GM18502 (cell line): ENCODE results near the gene BSN.
"Not testable (repeated sequence)": the region's sequence is repeated elsewhere in the genome, so short reads cannot be mapped to it uniquely, and the experiment has no call there.

Experiments used
- ATAC-seq: cut with Tn5 transposase; IDR thresholded peaks from one replicate; pipeline ENCODE4 v1.9.1; 2021; ENCODE audit warnings: mild to moderate bottlenecking; ENCODE audit not compliant: unreplicated experiment, poor library complexity

BSN gene

DNA sequence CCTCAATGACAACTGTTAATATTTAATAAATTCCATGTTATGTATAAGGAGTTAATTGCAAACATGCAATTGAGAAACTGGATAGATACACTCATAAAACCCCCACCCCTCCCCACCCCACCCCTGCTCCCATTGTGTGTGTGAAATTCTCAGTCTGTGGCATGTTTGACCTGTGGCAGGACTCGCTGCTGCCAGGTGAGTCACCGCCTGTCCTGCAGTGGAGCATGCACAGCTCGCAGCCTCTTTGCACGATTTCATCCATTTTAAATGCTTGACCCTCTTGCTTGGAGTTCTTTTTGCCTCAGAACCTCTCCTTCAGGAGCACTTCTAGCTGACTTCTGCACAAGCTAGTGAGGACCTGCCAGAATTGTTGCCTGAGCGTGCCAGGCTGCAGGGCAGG, 114.6 kb downstream of the BSN start:
- no peak for ATAC-seq

DNA sequence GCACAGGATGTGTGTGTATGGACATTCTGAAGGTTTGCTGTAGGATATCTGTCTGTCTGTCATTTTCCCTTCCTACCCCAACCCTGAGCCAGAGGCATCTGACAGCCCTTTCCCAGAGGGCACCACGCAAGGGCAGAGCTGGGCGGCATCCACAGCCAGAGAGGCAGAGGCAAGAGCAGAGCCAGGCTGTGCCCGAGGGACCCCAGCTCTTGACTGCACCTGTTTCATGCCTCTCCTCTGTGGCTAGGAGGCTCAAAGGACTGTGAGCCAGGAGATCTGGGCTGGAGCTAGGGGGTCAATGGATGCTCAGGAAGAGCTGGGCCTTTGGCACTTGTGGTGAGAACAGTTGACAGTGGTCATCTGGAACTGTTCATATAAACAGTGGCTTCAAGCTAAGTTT, 115.1 kb downstream of the BSN start:
- ATAC-seq = no peak

DNA sequence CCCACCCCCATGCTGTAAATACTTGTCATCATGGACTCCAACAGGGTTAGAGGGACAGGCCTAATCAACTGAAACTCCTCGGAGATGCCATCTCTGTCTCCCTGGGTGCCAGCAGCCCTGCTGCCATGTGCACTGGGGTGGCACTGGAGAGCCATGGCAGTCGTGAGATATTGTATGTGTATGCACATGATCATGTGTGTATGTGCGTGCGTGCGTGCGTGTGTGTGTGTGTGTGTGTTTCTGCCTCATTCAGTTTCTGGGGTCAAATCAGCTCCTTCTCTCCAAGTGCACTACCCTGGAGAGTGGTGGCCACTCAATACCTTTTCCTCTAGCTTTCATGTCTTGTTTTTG, 116.6 kb downstream of the BSN start:
- no peak for ATAC-seq

DNA sequence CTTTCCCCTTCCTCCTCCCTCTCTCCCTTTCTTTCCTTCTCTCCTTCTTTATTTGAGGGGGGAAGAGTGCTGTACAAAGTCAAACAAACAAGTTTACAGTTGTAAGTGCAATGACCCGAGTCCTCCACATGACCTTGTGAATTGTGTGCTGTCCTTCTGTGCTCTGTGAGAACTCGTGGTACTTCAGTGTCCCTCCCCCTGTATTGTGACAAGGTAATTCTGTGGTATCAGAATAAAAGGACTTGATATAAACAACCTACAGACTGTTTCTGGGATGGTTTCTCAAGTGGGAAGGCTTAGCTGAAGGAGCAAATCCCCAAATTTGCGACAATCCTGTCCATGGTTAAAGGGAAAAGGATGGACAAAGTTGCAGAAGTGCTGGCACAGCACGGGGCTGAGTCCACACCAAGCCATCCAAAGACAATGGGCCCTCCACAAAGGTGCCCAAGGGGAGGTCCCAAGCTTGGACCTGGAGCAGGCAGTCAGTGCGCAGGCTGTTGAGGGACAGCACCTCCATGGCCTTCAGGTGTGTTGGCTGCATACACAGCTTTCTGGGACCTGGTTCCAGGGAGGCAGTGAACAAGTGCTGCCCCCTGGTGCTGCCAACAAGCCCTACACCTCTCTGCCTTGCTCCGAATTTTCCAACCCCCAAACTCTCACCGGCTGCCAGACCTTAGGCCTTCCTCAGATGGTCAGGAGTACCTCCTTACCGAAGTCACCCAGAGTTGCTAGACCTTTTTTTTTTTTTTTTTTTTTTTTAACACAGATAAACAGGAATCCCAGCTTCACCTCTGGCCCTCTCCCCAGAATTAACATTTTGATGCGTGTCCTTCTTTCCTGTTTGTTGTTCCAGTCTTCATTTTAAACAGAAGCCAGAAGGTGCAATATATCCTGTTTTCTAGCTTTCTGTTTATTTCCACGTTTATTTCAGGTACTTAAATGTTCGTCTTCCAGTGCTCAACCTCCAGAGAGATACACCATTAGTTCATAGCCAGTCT, 117.3 kb downstream of the BSN start:
- no peak for ATAC-seq

DNA sequence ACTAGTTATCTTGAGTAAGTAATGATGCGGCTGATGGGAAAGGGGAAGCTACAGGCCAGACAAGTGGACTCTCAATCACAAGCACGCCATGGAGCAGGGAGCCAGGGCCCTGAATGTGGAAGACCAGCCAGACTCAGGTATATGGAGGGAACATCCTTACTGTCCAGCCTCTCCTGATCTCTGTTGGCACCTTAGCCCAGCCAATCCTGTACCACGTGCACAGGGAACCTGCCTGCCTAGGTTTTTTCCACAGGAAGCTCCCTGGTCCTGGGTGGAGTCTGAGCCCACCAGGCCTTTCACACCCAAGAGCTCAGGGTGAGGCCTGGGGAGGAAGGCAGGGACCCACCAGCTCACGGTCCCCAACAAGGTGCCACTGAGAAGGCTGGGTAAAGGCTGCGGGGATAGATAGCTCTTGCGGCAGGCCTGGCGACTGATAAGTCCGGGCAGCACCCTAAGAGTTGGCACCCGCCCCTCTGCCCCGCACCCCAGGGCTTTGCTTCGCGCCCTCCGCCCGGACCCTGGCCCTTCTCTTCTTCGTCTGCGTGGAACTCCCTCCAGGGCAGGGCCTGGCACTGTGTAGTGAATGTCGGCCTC, 118.9 kb downstream of the BSN start:
- ATAC-seq = no peak

DNA sequence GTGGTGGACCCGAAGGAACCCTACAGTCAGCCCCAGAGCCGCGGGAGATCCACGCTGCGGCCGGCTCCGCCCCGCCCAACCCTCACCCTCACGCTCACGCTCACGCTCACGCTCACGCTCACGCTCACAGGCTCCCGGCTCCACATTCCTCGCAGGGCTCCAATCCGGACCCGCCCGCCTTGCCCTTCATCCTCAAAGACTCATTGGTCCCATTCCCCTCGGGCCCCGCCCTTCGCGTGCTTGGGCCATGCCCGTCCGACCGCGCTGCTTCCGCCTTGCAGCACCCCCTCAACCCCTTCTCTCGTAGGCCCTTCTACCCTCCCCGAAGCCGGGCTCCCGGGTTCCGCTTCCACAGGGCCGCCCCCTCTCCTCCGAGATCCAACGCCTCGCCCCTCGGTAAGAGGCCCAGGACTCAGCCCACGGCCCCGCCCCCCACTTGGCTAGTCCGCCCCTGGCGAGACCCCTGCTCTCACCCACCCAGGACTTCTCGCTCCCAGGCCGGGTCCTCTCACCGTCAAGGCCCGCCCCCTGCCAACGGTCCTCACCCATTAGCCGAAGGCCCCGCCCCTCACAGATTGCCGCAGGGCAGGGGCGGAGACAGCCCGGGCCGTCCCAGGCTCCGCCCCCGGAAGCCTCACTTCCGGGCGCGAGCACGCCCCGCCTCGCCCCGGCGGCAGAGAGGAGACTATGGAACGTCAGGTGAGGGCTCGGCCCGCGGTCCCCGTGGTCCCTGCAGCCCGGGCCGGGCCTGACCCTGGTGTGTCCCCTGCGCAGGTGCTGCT, 119.6 kb downstream of the BSN start, which contains the start of gene APEH:
APEH (plus strand) TSS at position 637 of the 782 bp plus-strand sequence; CDS start at position 688, 51 bp downstream.
- ATAC-seq = peak; percentile 77

DNA sequence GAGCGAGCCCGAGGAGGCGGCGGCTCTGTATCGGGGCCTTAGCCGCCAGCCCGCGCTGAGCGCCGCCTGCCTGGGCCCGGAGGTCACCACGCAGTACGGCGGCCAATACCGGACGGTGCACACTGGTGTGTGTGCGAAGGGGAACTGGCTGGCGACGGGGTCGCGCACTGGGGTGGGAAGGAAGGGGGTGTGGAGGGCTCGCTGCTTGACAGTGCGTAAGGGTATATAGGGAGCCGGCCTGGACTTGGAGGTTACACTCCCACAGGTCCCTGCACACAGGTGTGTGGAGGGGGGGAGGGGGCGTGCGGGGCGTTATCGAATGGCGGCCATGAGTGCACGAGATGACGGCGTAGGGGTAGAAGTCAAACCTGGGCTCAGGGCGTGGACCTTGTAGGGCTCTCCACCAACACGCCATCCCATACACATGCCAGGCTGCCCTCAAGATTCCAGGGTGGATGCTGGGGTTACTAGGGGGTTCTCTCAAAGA, 120.3 kb downstream of the BSN start:
- ATAC-seq = peak; percentile 20

DNA sequence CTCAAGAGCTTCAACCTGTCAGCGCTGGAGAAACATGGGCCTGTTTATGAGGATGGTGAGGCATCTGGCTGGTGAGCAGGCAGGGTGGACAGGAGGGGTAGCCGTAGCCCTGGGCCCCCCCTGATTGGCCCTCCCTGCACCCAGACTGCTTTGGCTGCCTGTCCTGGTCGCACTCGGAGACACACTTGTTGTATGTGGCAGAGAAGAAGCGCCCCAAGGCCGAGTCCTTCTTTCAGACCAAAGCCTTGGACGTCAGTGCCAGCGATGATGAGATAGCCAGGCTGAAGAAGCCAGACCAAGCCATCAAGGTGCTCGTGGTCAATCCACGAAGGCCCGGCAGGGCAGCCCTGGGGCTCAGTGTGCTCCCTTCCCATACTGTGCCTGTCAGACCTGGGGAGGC, 121.6 kb downstream of the BSN start:
- no peak for ATAC-seq

DNA sequence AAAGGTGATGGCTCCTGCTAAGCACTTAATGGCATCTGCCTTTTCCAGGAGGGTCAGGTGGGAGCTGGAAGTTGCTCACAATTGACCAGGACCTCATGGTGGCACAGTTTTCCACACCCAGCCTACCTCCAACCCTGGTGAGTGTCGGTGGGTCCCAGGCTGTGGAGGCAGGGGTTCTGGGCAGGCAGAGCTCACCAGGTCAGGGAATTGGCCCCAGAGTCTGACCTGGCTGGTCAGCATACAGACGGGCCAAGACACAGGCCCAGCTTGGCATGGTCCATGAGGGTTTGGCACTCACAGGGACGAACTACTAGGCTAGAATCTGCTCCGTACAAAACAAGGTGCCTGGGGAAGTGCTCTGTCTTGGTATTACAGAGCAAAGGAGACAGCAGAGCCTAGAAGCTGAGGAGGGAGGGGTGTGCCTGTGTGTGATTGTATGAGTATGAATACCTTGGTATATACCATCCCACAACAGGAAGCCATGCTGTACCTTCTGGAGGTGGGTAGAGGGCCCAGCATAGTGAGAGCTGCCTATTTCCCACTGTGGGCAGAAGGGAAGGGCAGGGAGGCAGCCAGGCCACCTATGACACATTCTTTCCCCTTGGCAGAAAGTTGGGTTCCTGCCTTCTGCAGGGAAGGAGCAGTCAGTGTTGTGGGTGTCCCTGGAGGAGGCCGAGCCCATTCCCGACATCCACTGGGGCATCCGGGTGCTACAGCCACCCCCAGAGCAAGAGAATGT, 126.4 kb downstream of the BSN start:
- ATAC-seq = no peak

DNA sequence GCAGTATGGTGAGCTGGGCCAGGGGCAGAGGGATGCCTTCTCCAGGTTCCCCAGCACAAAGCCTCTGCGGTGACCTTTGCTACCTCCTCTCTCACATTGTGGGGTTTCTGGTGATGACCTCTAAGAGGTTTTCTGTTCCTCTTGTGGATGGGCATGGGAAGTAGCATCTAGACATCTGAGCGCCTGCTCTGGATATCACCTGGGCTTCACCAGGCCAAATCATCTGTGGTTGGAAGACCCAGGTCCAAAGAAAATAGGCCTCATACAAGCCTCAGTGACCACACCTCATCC, 126.9 kb downstream of the BSN start:
- ATAC-seq = no peak

DNA sequence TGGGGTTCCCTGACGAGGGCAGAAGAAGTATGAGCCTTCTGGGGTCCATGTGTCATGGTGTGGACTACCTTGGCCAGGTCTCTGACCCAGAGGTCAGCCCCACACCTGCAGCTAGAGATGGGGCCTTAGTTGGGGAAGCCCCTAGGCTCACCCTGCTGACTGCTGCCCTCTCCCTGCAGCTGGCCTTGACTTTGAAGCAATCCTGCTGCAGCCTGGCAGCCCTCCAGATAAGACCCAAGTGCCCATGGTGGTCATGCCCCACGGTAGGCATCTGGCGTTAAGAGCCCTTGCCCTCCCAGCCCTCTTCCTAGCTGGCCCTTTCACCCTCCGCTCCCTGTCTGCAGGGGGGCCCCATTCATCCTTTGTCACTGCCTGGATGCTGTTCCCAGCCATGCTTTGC, 127.3 kb downstream of the BSN start:
- no peak for ATAC-seq

DNA sequence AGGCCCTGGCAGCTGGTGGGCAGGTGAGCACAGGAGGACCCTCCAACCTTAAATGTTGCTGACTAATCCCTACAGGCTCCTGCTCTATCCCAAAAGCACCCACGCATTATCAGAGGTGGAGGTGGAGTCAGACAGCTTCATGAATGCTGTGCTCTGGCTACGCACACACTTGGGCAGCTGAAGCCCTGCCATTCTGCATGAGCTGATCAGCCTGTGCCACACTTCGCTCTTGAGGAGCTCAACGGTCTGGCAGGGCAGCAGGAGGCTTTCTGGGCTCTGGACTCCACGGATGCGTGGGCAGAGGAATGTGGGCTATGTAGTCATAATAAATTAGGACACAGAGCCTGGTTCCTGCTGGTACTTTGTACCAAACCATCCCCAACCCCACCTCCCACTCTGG, 128.9 kb downstream of the BSN start:
- no peak for ATAC-seq

DNA sequence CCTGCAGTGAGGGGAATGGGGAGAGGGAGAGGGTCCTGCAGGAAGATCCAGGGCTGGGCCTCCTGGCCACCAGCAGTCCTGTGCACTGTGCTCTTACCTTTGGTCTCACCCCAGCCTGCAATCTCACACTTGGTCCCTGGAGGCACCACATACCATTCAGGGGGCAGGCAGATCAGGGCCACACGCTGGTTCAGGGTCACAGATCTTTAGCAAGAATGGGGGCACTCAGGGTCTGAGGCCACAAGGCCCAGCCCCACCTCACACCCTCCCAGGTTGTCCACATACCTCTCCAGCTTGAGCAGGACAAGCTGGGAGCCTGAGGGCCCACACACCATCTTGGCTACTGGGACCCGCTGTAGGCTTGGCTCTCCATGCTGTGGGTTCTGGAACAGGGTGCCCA, 130.2 kb downstream of the BSN start:
- not testable (repeated sequence) for ATAC-seq

DNA sequence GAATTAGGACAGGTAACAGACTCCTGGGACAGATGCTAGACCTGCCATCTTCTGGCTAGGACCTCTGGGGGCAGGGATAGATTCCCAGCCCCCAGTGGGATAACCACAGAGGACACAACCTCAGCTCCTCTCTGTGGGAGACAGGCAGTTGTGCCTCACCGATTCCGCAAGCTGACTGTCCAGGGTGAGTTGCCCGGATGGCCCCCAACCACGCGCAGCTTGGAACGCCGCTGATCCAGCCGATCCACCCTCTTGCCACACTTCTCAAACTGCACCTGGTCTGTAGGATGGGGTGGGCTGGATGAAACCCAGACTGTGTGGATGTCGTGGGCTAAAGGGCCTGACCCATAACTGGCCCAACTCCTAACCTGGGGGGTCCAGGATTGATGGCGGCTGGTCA, 130.8 kb downstream of the BSN start:
- ATAC-seq = not testable (repeated sequence)

DNA sequence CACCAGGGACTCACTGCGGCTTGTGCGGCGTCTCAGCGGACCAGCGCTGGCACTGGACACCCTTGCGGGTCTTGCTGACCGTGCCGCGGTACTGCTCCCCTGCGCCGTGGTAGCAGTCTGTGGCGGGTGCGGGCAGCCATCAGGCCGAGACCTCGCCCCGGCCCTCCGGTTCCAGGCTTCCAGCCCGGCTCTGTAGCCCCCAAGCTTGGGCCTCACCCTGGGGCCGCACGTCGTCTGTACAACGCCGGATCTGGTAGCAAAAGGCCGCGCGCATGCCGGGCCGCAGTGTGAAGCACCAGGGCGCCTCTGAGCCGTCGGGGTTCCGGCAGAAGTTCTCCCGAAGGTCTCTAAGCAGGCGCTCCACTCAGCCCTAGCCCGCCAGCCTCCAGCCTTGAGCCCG, 131.6 kb downstream of the BSN start:
- not testable (repeated sequence) for ATAC-seq

DNA sequence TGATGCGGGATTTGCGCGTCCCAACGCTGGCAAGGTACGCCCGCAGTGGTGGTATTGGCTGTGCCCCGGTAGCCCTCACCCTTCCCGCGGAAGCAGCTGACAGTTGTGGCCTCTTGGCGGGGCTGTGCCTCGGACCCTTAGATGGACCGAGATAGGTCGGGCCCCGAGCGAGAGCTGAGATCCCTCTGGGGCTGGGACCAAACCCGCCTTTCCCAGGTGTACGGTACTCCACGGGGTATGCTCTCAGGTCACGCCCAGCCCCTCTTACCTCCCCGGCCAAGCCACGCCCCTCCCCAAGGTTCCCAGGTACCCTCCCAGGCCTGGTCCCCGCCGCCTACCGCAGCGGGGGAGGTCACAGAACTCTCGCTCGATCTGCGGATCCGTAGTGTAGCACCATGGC, 132.1 kb downstream of the BSN start:
- not testable (repeated sequence) for ATAC-seq

DNA sequence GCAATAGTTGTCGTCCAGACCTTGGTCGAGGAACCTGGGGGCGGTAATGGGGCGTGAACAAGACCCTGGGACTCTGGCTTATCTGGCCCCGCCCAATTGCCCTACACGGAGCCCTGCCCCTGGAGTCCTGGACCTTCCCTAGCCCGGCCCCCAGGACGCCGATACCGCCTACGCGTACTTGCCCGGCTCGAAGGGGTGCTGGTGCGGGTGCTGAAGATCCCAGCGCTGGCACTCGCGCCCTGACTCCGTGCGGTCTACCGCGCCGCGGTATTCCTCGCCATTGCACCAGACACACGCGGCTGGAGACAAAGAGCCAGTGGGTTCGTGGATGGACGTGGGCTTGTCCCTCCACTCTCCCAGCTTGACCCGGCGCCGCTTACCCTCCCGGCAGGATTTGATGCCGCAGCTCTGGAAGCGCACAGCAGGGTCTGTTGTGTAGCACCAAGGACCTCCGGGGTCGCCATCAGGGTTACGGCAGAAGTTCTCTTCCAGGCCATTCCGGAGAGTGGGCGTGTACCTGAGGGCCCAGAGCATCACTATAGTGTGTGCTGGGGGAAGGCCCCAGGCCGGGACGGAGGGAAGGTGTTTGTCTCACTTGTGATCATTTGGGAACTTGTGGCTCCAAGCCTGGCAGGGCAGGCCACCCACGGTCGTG, 132.6 kb downstream of the BSN start:
- ATAC-seq = not testable (repeated sequence)

DNA sequence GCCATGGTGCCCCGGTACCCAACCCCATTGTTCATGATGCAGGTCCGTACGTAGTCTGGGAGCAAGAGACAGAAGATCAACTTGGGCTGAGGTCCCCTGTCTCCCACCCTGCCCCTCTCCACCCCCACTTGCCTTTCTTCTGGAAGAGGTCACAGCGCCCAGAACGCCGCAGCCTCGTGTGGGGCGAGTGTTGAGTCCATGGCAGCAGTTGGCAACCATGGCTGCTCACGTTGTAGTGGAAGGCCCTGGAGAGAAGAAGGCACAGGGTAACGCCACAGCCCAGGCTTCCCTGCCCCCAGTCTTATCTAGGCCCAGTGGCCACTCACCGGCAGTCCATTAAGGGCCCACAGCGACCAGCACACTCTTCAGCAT, 133.1 kb downstream of the BSN start:
- ATAC-seq = not testable (repeated sequence)

DNA sequence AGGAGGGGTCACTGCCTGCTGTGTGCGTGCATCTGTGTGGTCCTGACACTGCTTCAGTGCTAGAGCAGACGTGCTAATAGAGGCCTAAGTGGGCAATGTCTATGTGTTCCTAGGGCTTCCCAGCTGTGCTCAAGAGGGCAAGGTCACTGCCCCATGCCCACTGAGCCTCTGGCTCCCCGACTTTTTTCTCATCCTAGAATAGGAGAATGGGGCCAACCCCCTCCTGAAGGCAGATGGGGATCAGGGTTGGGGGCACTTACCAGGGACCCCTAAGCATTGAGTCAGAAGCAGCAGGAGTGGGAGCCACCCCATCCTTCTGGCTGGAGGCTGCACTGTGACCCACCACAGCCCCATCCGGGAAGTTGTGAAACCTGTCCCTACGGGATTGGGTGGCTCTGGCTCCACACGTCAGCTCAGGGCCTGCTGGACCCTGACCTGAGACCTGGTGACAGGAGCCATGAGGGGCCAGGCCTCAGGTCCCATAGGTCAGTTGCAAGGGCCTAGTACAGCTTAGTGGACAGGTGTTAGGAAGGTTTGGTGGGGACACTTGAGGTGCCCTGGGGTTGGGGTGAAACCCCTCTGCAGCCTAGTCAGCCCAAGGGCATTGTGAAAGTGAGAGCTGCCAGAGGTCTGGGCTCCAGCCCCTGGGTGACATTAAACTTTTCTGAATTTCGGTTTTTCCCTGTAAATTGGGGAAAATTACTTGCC, 134.2 kb downstream of the BSN start:
- ATAC-seq = peak; percentile 9
